HG03060 (cell line): ENCODE data around the gene ENOX2.
"Not testable (repeated sequence)": the region's sequence is repeated elsewhere in the genome, so short reads cannot be mapped to it uniquely, and the experiment has no call there.

ENCODE experiments used
- ATAC-seq: cut with Tn5 transposase; IDR thresholded peaks from one replicate; pipeline ENCODE4 v1.9.1; 2021; ENCODE audit warnings: low read depth, moderate number of reproducible peaks; ENCODE audit not compliant: unreplicated experiment

ENOX2 gene, protein sequence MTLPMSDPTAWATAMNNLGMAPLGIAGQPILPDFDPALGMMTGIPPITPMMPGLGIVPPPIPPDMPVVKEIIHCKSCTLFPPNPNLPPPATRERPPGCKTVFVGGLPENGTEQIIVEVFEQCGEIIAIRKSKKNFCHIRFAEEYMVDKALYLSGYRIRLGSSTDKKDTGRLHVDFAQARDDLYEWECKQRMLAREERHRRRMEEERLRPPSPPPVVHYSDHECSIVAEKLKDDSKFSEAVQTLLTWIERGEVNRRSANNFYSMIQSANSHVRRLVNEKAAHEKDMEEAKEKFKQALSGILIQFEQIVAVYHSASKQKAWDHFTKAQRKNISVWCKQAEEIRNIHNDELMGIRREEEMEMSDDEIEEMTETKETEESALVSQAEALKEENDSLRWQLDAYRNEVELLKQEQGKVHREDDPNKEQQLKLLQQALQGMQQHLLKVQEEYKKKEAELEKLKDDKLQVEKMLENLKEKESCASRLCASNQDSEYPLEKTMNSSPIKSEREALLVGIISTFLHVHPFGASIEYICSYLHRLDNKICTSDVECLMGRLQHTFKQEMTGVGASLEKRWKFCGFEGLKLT

DNA sequence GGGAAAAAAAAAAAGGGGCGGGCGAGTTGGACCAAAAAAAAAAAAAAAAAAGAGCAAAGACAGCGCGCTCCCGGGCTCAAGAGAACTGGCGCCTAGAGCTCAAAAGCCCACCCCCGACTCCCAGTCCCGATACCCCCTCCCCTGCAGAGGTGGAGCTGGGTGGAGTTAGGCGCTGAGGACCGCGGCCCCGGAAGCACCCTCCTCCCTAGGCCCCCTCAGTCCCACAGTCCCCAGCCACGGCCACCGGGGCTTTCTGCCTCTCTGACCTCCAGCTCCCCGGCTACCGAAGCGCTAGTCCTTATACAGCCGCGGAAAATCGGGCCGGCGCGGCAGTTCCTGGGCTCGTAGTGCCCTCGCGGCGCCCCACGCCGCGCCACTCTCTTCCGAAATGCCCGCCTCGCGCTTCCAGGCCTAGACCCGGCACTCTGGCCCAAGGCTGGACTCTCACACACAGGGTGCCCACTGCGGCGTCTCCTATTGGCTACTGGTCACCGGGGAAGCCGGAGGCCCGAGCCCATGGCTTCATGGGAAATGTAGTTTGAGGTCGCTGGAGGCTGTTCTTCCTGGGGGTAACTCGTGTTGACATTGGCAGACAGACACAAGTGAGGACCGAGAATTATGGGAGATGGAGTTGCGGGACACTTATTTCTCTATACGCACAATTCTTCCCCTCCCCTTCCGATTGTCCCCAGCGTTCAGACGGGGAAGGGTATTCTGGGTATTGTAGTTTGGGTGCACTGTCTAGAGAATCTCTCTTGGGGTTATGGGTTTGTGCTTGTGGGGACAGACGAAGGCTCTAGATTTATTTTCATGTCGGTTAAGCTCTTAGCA is at the start of gene ENOX2:
Gene ENOX2, minus strand, starts transcription at position 427 of the 831 bp plus-strand sequence. CDS start 199,993 bp downstream, outside the sequence.
- ATAC-seq, result peak; percentile 97

DNA sequence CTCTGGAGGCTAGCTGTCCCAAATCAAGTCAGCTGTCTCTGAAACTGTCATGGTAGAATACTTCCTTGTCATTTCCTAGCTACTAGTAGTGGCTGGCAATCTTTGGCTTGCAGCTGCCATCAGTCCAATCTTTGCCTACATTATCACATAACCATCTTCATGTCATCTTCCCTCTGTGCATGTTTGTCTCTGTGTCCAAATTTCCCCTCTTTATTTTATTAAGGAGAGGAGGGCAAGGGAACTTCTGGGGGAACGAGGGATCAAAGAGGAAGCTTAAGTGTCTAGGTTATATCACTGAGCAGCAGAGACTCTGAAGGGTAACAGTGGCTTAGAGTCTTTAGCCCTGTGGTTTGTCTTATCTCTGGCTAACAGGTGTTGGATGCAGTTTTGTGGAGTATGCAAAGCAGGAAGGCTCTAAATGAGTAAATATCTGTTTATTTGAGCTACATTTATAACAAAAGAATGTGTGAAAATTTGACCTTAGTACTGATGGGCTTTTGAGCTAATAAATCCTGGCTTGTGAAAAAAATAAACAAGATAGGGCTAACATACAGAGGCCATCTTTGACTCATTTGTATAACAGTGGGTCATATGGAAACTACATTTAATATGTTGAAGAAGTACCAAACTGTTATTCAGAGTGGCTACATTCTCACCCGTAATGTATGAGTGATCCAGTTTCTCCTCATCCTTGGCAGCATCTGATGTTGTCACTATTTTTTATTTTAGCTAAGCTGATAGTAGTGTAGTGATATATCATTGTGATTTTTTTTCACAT is 49.4 kb upstream of the ENOX2 start:
- ATAC-seq, result peak; percentile 92

DNA sequence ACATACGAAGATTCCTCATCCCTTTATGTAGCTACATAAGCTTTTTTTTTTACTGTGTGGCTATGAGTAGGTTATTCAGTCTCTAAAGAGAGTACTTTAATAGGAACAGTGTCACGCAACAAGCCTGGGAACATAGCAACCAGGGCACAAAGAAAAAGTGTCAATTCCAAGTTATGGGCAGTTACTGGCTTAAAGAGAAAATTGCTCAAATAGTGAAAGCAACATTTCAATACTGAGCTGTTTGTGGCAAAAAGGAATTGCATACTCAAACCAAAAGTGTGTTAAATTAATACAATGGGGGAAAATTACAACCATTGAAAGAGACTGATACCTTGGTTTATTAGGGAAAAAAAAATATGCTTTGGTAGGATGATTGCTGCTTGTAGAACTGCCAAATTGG is 41.2 kb upstream of the ENOX2 start:
- no peak for ATAC-seq

DNA sequence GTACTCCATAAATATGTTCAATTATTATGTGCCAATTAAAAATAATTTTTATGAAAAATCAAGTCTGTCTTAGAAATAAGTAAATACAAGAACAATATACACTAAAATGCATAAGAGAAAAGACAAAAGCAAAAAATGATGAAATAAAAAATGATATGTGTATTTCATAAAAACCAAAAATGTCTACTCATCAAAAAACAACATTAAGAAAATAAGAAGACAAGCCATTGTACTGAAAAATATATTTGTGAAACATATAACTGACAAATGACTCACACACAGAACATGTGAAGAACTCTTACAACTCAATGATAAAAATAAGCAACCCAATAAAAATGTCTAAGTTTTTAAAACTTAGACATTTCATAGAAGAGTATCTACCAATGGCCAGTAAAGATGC is 34.1 kb upstream of the ENOX2 start:
- no peak for ATAC-seq

DNA sequence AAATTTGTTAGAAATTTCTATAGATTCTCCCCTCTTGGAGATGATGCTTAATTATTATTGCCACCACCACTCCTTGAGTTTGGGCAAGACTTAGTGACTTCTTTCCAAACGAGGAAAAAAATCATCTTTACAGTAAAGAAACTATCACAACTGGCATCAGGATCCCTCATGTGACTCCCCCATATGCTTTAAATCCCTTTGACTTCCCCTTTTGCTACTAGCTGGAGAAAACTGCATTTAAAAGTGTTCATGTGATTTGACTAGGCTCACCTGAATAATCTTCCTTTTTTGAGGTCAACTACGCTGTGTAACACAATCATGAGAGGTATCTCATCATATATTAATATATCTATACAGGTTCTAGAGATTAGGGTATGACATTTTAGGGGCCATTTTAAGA is 30.3 kb upstream of the ENOX2 start:
- ATAC-seq, result no peak

DNA sequence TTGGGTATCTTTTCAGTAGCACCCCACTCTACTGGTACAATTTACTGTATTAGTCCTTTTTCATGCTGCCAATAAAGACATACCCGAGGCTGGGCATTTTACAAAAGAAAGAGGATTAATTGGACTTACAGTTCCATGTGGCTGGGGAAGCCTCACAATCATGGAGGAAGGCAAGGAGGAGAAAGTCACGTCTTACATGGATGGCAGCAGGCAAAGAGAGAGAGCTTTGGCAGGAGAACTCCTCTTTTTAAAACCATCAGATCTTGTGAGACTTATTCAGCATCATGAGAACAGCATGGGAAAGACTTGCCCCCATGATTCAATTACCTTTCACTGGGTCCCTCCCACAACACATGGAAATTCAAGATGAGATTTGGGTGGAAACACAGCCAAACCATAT is 17.4 kb upstream of the ENOX2 start:
- not testable (repeated sequence) for ATAC-seq

DNA sequence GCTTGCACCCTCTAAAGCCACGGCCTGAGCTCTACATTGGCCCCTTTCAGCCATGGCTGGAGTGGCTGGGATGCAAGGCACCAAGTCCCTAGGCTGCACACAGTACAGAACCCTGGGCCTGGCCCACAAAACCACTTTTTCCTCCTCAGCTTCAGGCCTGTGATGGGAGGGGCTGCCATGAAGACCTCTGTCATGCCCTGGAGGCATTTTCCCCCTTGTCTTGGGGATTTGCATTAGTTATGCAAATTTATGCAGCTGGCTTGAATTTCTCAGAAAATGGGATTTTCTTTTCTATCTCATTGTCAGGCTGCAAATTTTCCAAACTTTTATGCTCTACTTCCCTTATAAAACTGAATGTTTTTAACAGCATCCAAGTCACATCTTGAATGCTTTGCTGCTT is 16.7 kb upstream of the ENOX2 start:
- ATAC-seq, result not testable (repeated sequence)

DNA sequence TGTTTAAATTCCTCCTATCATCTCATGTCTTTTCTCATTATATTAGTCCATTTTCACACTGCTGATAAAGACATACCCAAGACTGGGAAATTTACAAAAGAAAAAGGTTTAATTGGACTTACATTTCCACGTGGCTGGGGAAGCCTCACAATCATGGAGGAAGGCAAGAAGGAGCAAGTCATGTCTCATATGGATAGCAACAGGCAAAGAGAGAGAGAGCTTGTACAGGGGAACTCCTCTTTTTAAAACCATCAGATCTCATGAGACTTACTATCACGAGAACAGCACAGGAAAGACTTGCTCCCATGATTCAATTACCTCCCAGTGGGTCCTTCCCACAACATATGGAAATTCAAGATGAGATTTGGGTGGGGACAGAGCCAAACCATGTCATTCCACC is 15.5 kb upstream of the ENOX2 start:
- ATAC-seq, result not testable (repeated sequence)

DNA sequence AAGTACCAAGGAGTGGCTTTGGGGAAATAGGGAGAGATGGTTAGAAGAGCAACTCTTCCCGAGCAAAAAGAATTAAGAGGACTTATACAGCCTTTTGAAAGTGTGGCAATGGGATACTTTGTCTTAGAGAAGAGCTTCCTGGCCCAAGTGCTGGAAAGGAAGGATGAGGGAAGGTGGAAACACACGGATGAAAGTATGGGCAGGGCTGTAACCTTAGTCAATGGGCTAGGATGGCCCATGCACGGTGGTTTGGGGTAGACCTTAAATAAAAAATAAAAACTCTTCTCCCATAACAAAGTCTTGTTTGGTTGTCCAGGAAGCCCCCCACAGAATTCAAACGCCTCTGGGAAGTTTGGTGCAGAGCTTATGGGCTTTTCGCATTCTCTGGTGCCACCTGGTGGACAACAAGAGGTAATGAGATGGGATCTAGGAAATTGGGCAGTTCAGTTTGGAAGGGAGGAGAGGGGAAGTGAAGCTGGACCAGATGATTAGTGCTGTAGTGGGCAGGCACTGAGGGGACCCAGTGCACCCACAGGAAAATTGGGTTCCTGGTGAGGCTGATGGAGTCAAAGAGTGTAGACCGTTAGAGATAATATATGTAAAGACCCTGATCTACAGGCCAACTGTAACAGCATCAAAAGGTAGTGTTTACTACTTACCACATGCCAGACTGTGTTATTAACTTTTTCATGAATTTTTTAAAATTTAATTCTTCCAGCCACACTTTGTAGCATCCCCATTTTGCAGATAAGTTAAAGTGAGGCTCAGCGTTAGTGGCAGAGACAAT is 13.8 kb upstream of the ENOX2 start:
- no peak for ATAC-seq

DNA sequence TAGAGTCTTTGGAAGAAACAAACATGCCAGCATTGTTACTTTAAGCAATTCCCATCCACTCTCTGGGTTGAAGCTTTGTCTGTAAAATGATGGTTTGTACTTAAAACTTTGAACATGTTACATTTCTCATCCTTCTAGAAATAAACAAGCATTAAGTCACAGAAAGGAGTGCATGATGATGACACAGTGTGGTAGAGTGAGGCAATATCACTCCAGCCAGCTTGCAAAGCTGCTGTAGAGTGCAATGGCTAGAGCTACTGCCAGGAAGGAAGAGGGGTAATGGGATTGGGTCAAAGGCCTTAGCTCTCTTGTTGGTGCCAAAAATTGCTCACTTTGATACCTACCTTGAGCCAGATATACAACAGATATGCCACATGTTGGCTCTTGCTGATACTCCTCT is 12.3 kb upstream of the ENOX2 start:
- ATAC-seq, result no peak

DNA sequence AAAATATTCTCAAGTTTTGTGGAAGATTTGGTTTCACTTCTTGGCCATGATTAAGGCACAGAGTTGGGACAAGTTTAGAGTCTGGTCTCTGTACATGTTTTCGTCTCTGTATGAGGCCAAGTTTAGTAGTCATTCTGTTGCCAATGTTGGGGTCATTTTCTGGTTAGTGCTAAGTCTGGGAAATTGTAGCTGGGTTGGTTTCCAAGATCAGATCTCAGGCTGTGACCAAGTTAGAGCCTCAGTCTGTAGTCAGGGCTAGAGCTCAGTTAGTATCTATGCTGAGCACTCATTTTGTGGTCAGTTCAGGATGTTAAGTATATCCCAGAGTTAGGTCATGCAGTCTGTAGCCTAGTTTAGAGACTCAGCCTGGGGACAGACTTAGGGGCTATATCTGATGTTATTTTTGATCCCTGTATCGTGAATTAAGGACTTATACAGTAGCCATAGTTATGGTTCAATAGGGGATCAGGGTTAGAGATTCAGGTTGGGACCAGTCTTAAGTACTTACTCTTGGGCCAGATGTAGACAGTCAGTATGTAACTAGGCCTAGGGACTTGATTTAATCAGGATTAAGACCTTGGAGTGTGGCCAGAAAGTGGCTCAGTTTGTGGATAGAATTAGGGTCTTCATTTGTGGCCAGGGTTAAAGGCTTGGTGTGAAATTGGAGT is 6.6 kb upstream of the ENOX2 start:
- no peak for ATAC-seq

DNA sequence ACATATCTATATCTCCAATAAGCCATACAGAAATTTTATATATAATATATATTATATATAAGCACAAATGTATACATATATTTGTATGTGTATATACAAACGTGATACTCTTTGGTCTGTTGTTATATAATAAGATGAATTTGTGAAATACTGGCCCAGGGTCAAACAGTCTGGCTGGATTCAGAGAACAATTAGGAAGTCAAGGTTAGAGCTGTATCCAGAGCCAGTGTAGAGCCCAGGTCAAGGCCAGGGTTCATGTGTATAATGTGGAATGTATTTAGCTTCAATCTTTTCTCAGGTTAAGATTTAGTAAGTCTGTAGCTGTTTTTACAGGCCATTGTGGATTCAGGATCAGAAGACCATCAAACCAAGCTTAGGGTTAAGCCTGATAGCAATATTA is 3.8 kb upstream of the ENOX2 start:
- no peak for ATAC-seq

DNA sequence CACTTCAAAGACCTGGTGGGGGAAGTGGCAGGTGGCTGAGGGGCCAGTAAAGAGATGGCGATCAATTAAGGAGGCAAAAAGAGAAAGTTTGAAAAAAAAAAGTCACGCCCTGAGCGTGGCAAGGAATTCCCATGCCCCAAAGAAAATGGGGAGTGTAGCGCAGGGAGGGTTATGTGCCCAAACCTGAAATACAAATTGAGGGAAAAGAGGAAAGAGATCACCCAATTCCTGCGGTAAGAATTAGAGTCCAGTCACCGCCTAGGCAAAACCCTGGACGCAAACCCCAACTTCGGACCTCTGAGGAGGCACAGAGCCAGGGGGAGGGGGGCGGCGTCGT is 595 bp downstream of the ENOX2 start:
- ATAC-seq, result no peak

DNA sequence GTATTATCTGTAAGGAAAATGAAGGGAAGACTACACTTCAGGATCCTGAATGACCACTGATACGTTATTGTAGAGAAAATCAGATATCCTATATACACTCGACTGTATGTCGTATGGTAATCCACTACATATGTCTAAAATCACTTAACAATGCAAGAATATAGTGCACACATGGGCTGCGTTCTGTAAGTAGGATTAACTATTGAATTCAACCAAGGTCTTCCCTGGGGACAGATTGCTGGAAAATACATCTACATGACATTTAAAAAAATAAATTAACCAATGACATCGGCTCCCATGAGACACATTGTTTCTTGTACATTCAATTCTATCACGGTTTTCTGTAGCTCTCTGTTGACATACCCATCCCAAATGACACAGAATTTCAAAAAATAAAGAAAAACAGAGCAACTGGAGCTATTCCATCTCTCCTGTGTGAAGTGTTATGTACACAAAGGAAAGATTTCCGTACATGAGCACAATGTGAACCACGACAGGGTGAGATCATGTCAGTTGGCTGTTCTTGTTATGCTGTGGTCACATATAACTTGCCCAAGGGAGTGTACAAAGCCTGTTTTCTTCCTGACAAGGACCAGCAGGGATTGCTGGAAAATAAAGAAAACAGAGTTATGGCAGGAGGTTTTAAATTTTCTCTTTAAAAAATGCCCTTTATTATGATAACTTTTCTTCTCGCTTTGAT is 6.1 kb downstream of the ENOX2 start:
- no peak for ATAC-seq

DNA sequence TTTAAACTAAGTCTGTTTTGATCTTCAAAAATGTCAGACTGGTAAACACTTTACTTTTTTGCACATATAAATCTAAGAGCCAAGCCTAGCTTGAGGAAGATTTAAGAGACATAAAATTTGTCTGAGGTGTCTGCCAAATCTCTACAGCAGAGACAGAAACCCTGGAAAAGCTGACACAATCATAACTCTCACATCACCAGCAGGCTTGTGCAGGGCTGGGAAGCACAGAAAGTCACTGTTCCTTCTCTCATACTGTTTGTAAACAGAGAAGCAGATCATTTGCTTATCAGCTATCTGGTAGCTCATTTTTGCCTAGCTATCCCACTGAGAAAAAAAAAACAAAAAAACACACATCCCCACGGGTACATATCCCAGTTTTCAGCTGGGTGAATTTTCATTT is 7.0 kb downstream of the ENOX2 start:
- no peak for ATAC-seq

DNA sequence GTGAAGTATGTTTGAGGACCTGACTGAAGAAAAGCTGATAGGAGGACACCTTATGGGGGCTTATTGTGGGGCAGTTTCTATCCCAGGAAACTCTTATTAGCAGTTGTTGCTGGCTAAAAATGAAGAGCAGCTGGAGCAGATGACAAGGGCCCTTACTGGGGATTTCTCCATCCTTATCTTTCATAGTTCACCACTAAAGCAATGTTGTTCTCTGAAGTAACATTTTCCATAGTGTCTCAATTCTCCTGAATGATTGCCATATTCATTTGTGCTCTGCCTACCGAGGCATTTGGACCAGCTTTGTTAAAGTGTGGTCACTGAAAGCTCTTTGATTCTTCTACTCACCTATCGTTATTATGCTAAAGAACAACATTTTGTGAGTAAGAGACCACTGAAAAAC is 7.7 kb downstream of the ENOX2 start:
- no peak for ATAC-seq

DNA sequence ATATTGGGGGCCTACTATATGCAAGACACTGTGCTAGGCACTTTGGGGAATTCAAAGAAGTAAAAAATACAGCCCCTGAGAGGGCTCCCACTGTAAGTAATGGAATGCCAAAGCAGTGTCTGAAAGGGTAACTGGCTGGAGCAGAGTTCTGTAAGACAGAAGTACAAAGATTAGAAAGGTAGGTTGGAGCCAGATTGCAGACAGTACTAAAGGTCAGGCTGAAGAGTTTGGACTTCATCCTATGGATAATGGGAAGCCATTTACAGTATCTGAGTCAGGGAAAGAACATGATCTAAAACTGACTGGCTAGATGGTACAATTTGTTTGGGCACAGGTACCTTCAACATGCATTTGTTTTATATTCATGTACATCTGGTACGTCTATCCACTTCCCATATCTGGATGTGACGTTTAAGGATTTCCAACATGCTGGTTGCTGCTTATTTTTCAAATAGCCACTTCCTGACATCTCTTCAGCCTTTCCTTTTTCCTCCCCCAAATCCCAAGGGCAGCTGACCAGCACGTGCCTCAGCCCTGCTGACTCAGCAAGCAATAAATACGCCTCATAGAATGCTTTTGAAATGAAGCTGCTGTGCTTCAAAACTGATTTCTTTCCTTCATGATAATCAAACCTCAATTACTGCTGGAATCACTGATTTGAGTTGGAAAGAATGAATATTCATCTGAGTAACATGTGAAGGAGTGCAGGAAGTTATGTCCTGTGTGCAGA is 9.5 kb downstream of the ENOX2 start:
- no peak for ATAC-seq

DNA sequence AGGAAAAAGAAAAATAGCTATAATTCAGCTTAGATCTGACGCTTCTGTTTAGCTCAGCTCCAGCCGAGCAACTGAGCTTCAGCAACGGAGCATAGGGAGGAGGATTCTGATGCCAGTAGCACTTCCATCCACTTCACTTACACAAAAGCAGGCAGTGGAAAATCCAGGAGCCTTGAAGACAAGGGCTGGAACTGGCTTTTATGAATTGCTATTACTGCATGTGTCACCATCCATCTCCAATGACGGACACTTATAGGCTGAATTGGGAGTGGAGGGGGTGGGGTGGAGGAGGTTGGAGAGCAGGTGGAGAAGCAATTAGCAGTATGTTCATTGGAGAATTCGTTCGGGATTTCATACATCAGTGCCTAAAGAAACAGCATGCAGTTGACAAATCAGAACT is 15.6 kb downstream of the ENOX2 start:
- no peak for ATAC-seq
